Measurements from ENCODE around the gene EDDM13. TPM values are rescaled to one million over a fixed set of nuclear protein-coding genes. Genes with fewer than 3 reads are reported as not detected.

Gene EDDM13
- total and polyA plus RNA-seq, 9 donors = 0.28 TPM; not detected in 8

- no peak for DNase-seq
- 98 to 100% (median 99%) methylated on average over 6 of the region's 6 CpGs for WGBS, 3 donors
- no peaks in the 10 kb centered on the region for H3K27me3 ChIP-seq
- H3K9me3 ChIP-seq = no peaks in the 10 kb centered on the region
- no peak overlapping the region for H3K27ac ChIP-seq
- intact Hi-C loops (cut with DNase I) = no loop called here
- H3K4me3 ChIP-seq = no peak overlapping the region
- no peaks in the 10 kb centered on the region for H3K36me3 ChIP-seq
- TF ChIP-seq POLR2A (IDR thresholded peaks at IDR 0.05) (no peak), EP300 (IDR thresholded peaks at IDR 0.05) (no peak), CTCF (IDR thresholded peaks at IDR 0.05) (no peak)
- no peaks in the 10 kb centered on the region for H3K4me1 ChIP-seq (ENCODE audit: insufficient read depth)
Measured at GRCh38 chr19:56291867-56292266, 19.3 kb downstream of the EDDM13 start.

- 81 to 82% (median 81%) methylated on average over 4 of the region's 4 CpGs for WGBS, 3 donors
Measured at GRCh38 chr19:56294549-56294948, 22.0 kb downstream of the EDDM13 start.

GRCh38 chr19:56295531-56296455 lies 23.2 kb downstream of the EDDM13 start:
- no peak for DNase-seq
- Histone ChIP-seq H3K9me3 (no peaks in the 10 kb centered on the region), H3K4me1 (ENCODE audit: insufficient read depth) (no peaks in the 10 kb centered on the region), H3K27ac (no peak overlapping the region), H3K27me3 (no peaks in the 10 kb centered on the region), H3K4me3 (no peak overlapping the region), H3K36me3 (no peaks in the 10 kb centered on the region)
- TF ChIP-seq CTCF (IDR thresholded peaks at IDR 0.05) (no peak), EP300 (IDR thresholded peaks at IDR 0.05) (no peak), POLR2A (IDR thresholded peaks at IDR 0.05) (no peak)
- intact Hi-C loops (cut with DNase I) = no loop called here
- 93 to 95% (median 93%) methylated on average over 22 of the region's 22 CpGs for WGBS, 3 donors

More at GRCh38 chr19:56294549-56294948, 22.0 kb downstream of the EDDM13 start:
- Histone ChIP-seq H3K4me1 (ENCODE audit: insufficient read depth) (no peaks in the 10 kb centered on the region), H3K27ac (no peak overlapping the region), H3K9me3 (no peaks in the 10 kb centered on the region), H3K36me3 (no peaks in the 10 kb centered on the region), H3K4me3 (no peak overlapping the region), H3K27me3 (no peaks in the 10 kb centered on the region)
- TF ChIP-seq POLR2A (IDR thresholded peaks at IDR 0.05) (no peak), EP300 (IDR thresholded peaks at IDR 0.05) (no peak), CTCF (IDR thresholded peaks at IDR 0.05) (no peak)
- intact Hi-C loops (cut with DNase I) = no loop called here
- no peak for DNase-seq

- H3K9me3 ChIP-seq = no peaks in the 10 kb centered on the region
- no peak for TF ChIP-seq CTCF (IDR thresholded peaks at IDR 0.05)
- TF ChIP-seq POLR2A (IDR thresholded peaks at IDR 0.05) = no peak
- TF ChIP-seq EP300 (IDR thresholded peaks at IDR 0.05) = no peak
- no peaks in the 10 kb centered on the region for H3K27me3 ChIP-seq
- 93 to 96% (median 94%) methylated on average over 3 of the region's 3 CpGs for WGBS, 3 donors
- H3K4me1 ChIP-seq (ENCODE audit: insufficient read depth) = no peaks in the 10 kb centered on the region
- no peaks in the 10 kb centered on the region for H3K36me3 ChIP-seq
- intact Hi-C loops (cut with DNase I) = no loop called here
- H3K27ac ChIP-seq = no peak overlapping the region
- DNase-seq = no peak
- no peak overlapping the region for H3K4me3 ChIP-seq
Measured at GRCh38 chr19:56297010-56297409, 24.5 kb downstream of the EDDM13 start.

Measured in ovary (tissue), 9 donors.